AG09319 (cell line): ENCODE measurements around the gene GRIA4.
"Not testable (repeated sequence)": the region's sequence is repeated elsewhere in the genome, so short reads cannot be mapped to it uniquely, and the experiment has no call there.

ENCODE experiments used
- DNase-seq: peaks from one replicate; pipeline ENCODE4 v3.0.0-alpha.2; 2010; ENCODE audit warnings: low read depth; ENCODE audit errors: extremely low read depth
- CTCF ChIP-seq: IDR thresholded peaks from 2 replicates; pipeline ENCODE4 v1.5.1; 2011; ENCODE audit warnings: low read depth, mild to moderate bottlenecking, inconsistent platforms, low read length, moderate library complexity

GRIA4 gene

GRCh38 chr11:105783216-105783615 is 173.3 kb downstream of the GRIA4 start:
- TF ChIP-seq CTCF: no peak
- DNase-seq: no peak

GRCh38 chr11:105785850-105786249 is 176.0 kb downstream of the GRIA4 start:
- not testable (repeated sequence) for DNase-seq

GRCh38 chr11:105786741-105787140 is 176.9 kb downstream of the GRIA4 start:
- DNase-seq: no peak
- TF ChIP-seq CTCF: no peak

GRCh38 chr11:105789579-105790420 is 179.9 kb downstream of the GRIA4 start:
- no peak for TF ChIP-seq CTCF
- no peak for DNase-seq

- no peak for TF ChIP-seq CTCF
- no peak for DNase-seq
Observed at GRCh38 chr11:105790840-105791239, 181.0 kb downstream of the GRIA4 start.

- TF ChIP-seq CTCF: no peak
Observed at GRCh38 chr11:105793092-105793491, 183.2 kb downstream of the GRIA4 start.

GRCh38 chr11:105799263-105799662 is 189.4 kb downstream of the GRIA4 start:
- TF ChIP-seq CTCF: no peak
- DNase-seq: no peak

More at GRCh38 chr11:105793092-105793491, 183.2 kb downstream of the GRIA4 start:
- no peak for DNase-seq
